Measurements from ENCODE around the gene ATP8B1.

DNA sequence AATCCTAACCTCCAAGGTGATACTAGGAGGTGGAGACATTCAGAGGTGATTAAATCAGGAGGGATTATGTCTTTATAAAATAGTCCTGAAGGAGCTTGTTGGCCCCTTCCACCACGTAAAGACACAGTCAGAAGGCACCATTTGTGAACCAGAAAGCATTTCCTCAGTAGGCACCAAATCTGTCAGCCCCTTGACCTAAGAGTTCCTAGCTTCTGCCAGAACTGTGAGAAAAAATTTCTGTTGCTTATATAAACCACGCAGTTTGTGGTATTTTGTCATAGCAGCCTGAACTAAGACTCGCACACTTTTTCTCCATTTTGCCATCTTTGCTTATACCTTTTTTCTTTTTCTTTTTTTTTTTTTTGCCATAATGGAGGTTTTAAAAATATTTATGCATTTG, 162.9 kb downstream of the ATP8B1 start:
- TF ChIP-seq, protein P1, sequence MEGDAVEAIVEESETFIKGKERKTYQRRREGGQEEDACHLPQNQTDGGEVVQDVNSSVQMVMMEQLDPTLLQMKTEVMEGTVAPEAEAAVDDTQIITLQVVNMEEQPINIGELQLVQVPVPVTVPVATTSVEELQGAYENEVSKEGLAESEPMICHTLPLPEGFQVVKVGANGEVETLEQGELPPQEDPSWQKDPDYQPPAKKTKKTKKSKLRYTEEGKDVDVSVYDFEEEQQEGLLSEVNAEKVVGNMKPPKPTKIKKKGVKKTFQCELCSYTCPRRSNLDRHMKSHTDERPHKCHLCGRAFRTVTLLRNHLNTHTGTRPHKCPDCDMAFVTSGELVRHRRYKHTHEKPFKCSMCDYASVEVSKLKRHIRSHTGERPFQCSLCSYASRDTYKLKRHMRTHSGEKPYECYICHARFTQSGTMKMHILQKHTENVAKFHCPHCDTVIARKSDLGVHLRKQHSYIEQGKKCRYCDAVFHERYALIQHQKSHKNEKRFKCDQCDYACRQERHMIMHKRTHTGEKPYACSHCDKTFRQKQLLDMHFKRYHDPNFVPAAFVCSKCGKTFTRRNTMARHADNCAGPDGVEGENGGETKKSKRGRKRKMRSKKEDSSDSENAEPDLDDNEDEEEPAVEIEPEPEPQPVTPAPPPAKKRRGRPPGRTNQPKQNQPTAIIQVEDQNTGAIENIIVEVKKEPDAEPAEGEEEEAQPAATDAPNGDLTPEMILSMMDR (IDR thresholded peaks at IDR 0.05; ENCODE audit: low read depth, low read length) = no peak
- TF ChIP-seq POLR2A (IDR thresholded peaks at IDR 0.05; ENCODE audit: extremely low read depth, insufficient read length) = no peak
- TF ChIP-seq, protein P2, sequence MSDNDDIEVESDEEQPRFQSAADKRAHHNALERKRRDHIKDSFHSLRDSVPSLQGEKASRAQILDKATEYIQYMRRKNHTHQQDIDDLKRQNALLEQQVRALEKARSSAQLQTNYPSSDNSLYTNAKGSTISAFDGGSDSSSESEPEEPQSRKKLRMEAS (IDR thresholded peaks at IDR 0.05; ENCODE audit: low read depth, low read length) = no peak

Data from NB4 (cell line).